Hepatocyte (in vitro differentiated cells): ENCODE measurements around the gene TUBA1A. TPM values are rescaled to one million over a fixed set of nuclear protein-coding genes. Genes with fewer than 3 reads are reported as not detected.
"Not testable (repeated sequence)": the region's sequence is repeated elsewhere in the genome, so short reads cannot be mapped to it uniquely, and the experiment has no call there.

Experiments
- DNase-seq: peaks from one replicate; pipeline ENCODE4 v3.0.0-alpha.2; 2016; ENCODE audit warnings: low spot score
- H2AFZ ChIP-seq: fragments of 200-600 bp; sonication (generic); 2 replicates; pipeline ENCODE4 v1.6.0; 2016; ENCODE audit warnings: antibody characterized with exemption, mild to moderate bottlenecking
- H3K27ac ChIP-seq: fragments of 200-600 bp; sonication (generic); 2 replicates; pipeline ENCODE4 v1.5.1; 2016; ENCODE audit warnings: mild to moderate bottlenecking
- H3K27me3 ChIP-seq: fragments of 200-600 bp; sonication (generic); 2 replicates; pipeline ENCODE4 v1.6.1; 2016
- H3K36me3 ChIP-seq: fragments of 200-600 bp; sonication (generic); replicated peaks from 2 replicates; pipeline ENCODE4 v1.5.1; 2016; ENCODE audit warnings: low read depth; ENCODE audit not compliant: insufficient read depth
- H3K4me1 ChIP-seq: fragments of 200-600 bp; sonication (generic); 2 replicates; pipeline ENCODE4 v1.5.1; 2016; ENCODE audit warnings: mild to moderate bottlenecking, moderate library complexity; ENCODE audit not compliant: insufficient read depth
- H3K4me2 ChIP-seq: fragments of 200-600 bp; sonication (generic); 2 replicates; pipeline ENCODE4 v1.6.0; 2016
- H3K4me3 ChIP-seq: fragments of 200-600 bp; sonication (generic); 2 replicates; pipeline ENCODE4 v1.5.1; 2016; ENCODE audit warnings: mild to moderate bottlenecking
- H3K79me2 ChIP-seq: fragments of 200-600 bp; sonication (generic); 2 replicates; pipeline ENCODE4 v1.6.0; 2017; ENCODE audit warnings: mild to moderate bottlenecking
- H3K9me2 ChIP-seq: fragments of 200-600 bp; sonication (generic); replicated peaks from 2 replicates; pipeline ENCODE4 v1.6.0; 2017; ENCODE audit warnings: mild to moderate bottlenecking; ENCODE audit not compliant: insufficient read depth
- H3K9me3 ChIP-seq: fragments of 200-600 bp; sonication (generic); 2 replicates; pipeline ENCODE4 v1.5.1; 2016; ENCODE audit warnings: low read depth, mild to moderate bottlenecking
- H4K20me1 ChIP-seq: fragments of 200-600 bp; sonication (generic); 2 replicates; pipeline ENCODE4 v1.6.0; 2016; ENCODE audit warnings: mild to moderate bottlenecking; ENCODE audit not compliant: insufficient read depth, poor library complexity, severe bottlenecking
- EZH2 ChIP-seq: fragments of 200-600 bp; sonication (generic); IDR thresholded peaks from 2 replicates; pipeline ENCODE4 v1.6.1; 2016; ENCODE audit warnings: antibody characterized with exemption, mild to moderate bottlenecking, borderline replicate concordance
- EZH2phosphoT487 ChIP-seq: fragments of 200-600 bp; sonication (generic); IDR thresholded peaks from one replicate; pipeline ENCODE4 v1.6.1; 2018; ENCODE audit warnings: antibody characterized with exemption, mild to moderate bottlenecking, low read depth, moderate library complexity; ENCODE audit not compliant: unreplicated experiment, severe bottlenecking
- WGBS: methylation state at CpG from one replicate; pipeline ENCODE4 v1.1.6; 2016; ENCODE audit warnings: low lambda C conversion rate; ENCODE audit errors: missing lambda C conversion rate; 5-methylcytosine and 5-hydroxymethylcytosine counted together
- polyA plus RNA-seq: library from polyadenylated mRNA; unstranded; fragments of >200 nt; fragmentation: Nextera tagmentation; extraction: Ambion mirVana; gene quantifications from 2 replicates; pipeline ENCODE4 v1.2.1, GENCODE V29; 2016
- total RNA-seq: library from RNA; depleted of rRNA; stranded (reverse); fragments of >200 nt; gene quantifications from 2 replicates; pipeline ENCODE4 v1.2.3, GENCODE V29; 2014
- TF ChIP-seq, protein P1 (sequence below): fragments of 200-600 bp; sonication (generic); IDR thresholded peaks from 2 replicates; pipeline ENCODE4 v1.5.1; 2016; ENCODE audit warnings: antibody characterized with exemption, mild to moderate bottlenecking; ENCODE audit not compliant: poor library complexity

The TUBA1A gene
- total and polyA plus RNA-seq, 2 experiments from 2014 or later: 338 to 358 TPM

GRCh38 chr12:49188201-49188915, 522 bp downstream of the TUBA1A start:
- peak; percentile 77 for DNase-seq
- TF ChIP-seq, protein P1, sequence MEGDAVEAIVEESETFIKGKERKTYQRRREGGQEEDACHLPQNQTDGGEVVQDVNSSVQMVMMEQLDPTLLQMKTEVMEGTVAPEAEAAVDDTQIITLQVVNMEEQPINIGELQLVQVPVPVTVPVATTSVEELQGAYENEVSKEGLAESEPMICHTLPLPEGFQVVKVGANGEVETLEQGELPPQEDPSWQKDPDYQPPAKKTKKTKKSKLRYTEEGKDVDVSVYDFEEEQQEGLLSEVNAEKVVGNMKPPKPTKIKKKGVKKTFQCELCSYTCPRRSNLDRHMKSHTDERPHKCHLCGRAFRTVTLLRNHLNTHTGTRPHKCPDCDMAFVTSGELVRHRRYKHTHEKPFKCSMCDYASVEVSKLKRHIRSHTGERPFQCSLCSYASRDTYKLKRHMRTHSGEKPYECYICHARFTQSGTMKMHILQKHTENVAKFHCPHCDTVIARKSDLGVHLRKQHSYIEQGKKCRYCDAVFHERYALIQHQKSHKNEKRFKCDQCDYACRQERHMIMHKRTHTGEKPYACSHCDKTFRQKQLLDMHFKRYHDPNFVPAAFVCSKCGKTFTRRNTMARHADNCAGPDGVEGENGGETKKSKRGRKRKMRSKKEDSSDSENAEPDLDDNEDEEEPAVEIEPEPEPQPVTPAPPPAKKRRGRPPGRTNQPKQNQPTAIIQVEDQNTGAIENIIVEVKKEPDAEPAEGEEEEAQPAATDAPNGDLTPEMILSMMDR: no peak
- TF ChIP-seq EZH2 (no peak), EZH2phosphoT487 (no peak)
- H3K4me1 ChIP-seq: no peaks in the 10 kb centered on the region
- peak overlapping the region; percentile 71 for H2AFZ ChIP-seq
- peak overlapping the region; percentile 75 for H3K4me3 ChIP-seq
- no peaks in the 10 kb centered on the region for H3K9me3 ChIP-seq
- no peaks in the 10 kb centered on the region for H3K9me2 ChIP-seq
- H3K27ac ChIP-seq: peak overlapping the region; percentile 98
- no peaks in the 10 kb centered on the region for H3K36me3 ChIP-seq
- H3K79me2 ChIP-seq: peaks cover 22% of the 10 kb centered on the region
- H4K20me1 ChIP-seq: peaks cover 13% of the 10 kb centered on the region
- WGBS: 1% methylated on average over 43 of the region's 52 CpGs
- H3K4me2 ChIP-seq: peak overlapping the region; percentile 75
- H3K27me3 ChIP-seq: no peaks in the 10 kb centered on the region

DNA sequence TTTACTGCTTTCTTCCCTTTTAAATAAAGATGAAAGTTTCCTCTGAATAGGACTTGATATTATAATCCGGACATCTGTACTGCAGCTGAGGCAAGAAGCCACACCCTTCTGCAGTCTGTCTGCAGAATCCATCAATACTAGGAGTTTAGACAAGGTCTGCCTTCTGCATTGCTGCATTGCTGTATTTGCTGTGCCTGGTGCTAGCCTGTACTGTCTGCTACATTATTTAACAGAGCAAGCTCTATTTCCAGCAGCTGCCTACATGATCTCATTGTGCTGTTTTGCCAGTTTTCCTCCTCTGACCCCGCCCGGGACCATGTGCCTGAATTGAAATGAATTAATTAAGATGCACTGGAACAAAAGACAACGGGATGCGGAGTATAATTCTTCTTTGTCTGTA, 1.7 kb downstream of the TUBA1A start:
- Histone ChIP-seq H3K27me3 (no peaks in the 10 kb centered on the region), H3K4me2 (peak overlapping the region; percentile 75), H3K27ac (peak overlapping the region; percentile 98), H4K20me1 (peaks cover 13% of the 10 kb centered on the region), H3K9me3 (no peaks in the 10 kb centered on the region), H2AFZ (no peak overlapping the region), H3K4me3 (peak overlapping the region; percentile 75), H3K79me2 (peaks cover 22% of the 10 kb centered on the region), H3K4me1 (no peaks in the 10 kb centered on the region), H3K9me2 (no peaks in the 10 kb centered on the region), H3K36me3 (no peaks in the 10 kb centered on the region)
- peak; percentile 32 for DNase-seq
- no peak for TF ChIP-seq EZH2phosphoT487
- TF ChIP-seq, protein P1: no peak
- no peak for TF ChIP-seq EZH2
- WGBS: 49% methylated on average over 5 of the region's 5 CpGs

GRCh38 chr12:49186307-49186706, 2.6 kb downstream of the TUBA1A start:
- not testable (repeated sequence) for H3K36me3 ChIP-seq, H3K9me3 ChIP-seq, H3K27ac ChIP-seq, H3K4me2 ChIP-seq, H3K4me3 ChIP-seq, H3K27me3 ChIP-seq, H3K4me1 ChIP-seq, H2AFZ ChIP-seq, H3K9me2 ChIP-seq, DNase-seq
- WGBS: 94% methylated on average over 8 of the region's 11 CpGs
- Histone ChIP-seq H3K79me2 (peaks cover 22% of the 10 kb centered on the region), H4K20me1 (peaks cover 13% of the 10 kb centered on the region)

GRCh38 chr12:49184697-49185096, 4.2 kb downstream of the TUBA1A start:
- not testable (repeated sequence) for H3K4me1 ChIP-seq, H3K27me3 ChIP-seq, H3K4me3 ChIP-seq, H2AFZ ChIP-seq, H3K27ac ChIP-seq, H3K9me3 ChIP-seq, H3K9me2 ChIP-seq, H3K36me3 ChIP-seq, DNase-seq, H3K4me2 ChIP-seq
- H3K79me2 ChIP-seq: peaks cover 22% of the 10 kb centered on the region
- WGBS: 95% methylated on average over 1 of the region's 1 CpG
- peaks cover 13% of the 10 kb centered on the region for H4K20me1 ChIP-seq

DNA sequence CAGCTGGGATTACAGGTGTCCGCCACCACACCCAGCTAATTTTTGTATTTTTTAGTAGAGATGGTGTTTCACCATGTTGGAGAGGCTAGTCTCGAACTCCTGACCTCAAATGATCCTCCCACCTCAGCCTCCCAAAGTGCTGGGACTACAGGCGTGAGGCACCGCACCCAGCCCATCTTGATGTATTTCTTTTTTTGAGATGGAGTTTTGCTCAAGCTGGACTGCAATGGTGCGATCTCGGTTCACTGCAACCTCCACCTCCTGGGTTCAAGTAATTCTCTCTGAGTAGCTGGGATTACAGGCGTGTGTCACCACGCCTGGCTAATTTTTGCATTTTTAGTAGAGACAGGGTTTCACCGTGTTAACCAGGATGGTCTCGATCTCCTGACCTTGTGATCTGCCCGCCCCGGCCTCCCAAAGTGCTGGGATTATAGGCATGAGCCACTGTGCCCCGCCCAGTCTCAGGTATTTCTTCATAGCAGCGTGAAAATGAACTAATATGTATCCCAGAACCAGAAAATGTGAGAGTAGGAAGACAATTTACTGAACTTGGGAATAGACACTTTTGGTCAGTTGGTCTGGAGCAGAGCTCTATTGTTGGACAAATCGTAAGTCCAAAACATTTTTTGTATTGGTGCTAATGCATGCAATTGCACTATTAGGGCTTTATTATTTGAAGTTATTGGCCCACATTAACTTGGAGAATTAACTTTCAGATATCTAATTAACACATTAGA, 5.5 kb downstream of the TUBA1A start:
- not testable (repeated sequence) for H3K4me3 ChIP-seq, H3K4me2 ChIP-seq, H3K9me3 ChIP-seq, H3K36me3 ChIP-seq, H3K27me3 ChIP-seq, H3K9me2 ChIP-seq, H3K4me1 ChIP-seq, H3K27ac ChIP-seq, H2AFZ ChIP-seq, DNase-seq
- H4K20me1 ChIP-seq: peaks cover 13% of the 10 kb centered on the region
- H3K79me2 ChIP-seq: peaks cover 18% of the 10 kb centered on the region
- WGBS: 92% methylated on average over 15 of the region's 15 CpGs
